DOHH2 (cell line): ENCODE results near the gene GRB7.

Source experiments
- CTCF ChIP-seq: fragments of 200-600 bp; sonication (generic); IDR thresholded peaks from one replicate; pipeline ENCODE4 v1.5.1; 2014; ENCODE audit warnings: antibody characterized with exemption, mild to moderate bottlenecking, low read depth, low read length; ENCODE audit not compliant: poor library complexity, severe bottlenecking
- EZH2phosphoT487 ChIP-seq: fragments of 200-600 bp; sonication (generic); IDR thresholded peaks from 2 replicates; pipeline ENCODE4 v1.6.1; 2017; ENCODE audit warnings: borderline replicate concordance, mild to moderate bottlenecking, antibody characterized with exemption, low read length, moderate library complexity, mixed read lengths

DNA sequence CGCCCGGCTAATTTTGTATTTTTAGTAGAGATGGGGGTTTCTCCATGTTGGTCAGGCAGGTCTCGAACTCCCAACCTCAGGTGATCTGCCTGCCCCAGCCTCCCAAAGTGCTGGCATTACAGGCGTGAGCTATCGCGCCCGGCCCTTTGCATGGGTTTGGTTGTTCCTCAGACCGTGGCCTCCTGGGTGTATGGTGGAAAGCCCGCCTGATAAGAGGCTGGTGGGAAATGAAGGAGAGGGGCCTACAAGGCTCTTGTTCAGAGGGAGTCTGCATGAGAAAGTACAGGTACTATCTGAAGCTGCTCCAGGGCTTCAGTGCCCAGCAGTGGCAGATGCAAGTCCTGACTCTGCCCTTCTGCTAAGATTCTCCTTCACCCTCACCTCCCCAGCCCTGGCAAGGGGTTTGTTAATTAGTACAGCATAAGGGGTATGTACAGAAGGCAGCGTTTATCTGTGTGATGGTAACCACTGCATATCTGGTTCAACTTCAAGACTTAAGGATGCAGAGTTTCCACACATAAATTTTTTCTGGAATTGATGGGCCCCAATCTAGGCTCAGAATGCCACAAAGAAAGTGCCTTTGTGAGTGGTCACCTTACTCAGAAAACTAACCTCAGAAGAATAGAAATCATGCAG is 24.2 kb downstream of the GRB7 start:
- TF ChIP-seq CTCF (no peak), EZH2phosphoT487 (no peak)
